Stimulated activated naive CD4-positive, alpha-beta T cell treated with Interleukin-2 at 50 U/mL for 16 hours (primary cell): ENCODE measurements around the gene RNF181.
"Not testable (repeated sequence)": the region's sequence is repeated elsewhere in the genome, so short reads cannot be mapped to it uniquely, and the experiment has no call there.

Experiments used
- DNase-seq: peaks from one replicate; lab custom pipeline; 2025; lab: John Stamatoyannopoulos, UW

Gene RNF181

DNA sequence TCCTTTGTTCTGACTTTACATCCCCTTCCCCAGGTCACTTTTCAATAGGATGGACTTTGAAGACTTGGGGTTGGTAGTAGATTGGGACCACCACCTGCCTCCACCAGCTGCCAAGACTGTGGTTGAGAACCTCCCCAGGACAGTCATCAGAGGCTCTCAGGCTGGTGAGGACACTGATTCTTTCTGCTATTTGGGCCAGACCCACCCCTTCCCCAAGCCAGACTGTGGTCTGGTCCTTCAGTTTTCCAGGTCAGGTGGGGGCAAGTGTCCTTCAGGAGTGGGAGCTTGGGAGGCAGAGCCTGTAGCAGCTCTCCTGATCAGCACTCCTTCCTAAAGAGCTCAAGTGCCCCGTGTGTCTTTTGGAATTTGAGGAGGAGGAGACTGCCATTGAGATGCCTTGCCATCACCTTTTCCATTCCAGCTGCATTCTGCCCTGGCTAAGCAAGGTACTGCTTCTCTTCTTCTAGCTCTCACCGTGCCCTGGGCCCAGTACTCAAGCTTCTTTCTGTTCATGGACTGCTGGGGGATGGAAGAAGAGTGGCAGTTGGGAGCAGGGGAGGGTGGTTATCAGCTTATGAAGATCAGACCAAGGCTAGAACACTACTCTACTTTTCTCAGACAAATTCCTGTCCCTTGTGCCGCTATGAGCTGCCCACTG lies 1.1 kb downstream of the RNF181 start:
- no peak for DNase-seq

- DNase-seq = no peak
Observed at GRCh38 chr2:85597241-85597640, 1.7 kb downstream of the RNF181 start.

DNA sequence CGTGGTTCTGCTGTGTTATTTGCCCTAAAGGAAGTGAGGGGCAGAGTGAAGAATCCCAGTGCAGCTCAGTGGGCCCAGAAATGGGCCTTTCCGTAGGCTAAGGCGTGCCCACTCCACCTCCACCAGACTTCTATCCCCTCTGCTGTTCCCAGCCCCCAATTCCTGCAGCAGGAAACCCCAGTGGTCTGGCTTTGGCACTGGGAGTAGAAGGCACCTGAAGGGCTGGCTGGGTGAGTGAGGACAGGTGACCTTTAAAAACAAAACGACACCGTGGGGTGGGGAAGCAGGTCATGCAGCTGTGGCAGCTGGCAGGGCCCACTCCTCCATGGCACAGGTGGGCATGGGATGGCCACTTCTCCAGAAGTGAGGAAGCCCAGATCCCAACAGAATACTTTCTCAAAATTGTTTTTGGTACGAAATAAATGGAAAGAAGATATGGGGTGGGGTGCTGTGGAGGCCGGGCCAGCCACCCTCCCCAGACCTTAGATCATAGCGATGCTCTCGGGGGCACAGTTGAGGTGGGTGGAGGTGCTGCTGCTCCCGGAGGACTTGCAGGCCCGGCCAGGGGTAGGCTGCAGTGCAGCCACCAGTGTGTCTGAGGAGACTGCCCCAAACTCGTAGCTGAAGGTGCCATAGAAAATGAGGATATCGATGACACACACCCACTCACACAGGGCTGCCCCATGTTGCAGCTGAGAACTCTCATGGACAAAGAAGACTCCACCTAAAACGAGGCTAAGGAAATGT lies 3.2 kb downstream of the RNF181 start:
- no peak for DNase-seq

DNA sequence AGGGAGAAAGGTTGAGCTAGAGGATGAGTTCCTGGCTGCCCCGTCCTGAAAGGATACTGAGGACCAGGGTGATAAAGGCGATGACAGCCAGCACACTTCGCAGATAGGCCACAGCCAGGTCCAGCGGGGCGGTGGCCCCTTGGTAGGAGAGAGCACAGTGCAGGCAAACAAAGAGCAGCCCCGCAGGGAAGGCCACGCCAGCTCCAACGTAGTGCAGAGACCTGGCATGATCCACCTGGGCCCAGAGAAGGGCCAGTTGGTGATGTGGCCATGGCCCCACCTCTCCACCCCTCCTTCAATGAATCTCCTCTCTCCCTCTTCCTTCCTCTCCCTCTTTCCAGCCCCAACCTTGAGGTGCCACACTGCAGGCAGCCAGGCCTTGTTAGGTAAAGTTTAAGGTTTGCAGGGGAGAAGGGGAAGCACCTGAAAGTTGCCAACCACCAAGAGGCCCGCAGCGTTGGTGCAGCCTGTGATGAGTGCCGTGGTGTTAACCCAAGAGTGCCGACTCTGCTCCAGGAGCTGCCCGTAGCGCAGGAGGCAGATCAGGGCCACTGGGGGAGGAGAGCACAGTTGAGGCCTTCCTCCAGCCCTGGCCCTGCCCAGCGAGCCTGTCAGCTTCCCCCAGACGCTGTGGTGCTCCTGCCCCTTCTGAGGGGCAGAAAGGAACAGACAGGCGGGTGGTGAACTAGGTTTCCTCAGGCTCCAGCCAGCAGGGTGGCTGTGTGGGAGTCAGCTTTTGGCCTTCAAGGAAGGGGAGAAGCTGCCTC lies 4.1 kb downstream of the RNF181 start:
- DNase-seq = no peak

DNA sequence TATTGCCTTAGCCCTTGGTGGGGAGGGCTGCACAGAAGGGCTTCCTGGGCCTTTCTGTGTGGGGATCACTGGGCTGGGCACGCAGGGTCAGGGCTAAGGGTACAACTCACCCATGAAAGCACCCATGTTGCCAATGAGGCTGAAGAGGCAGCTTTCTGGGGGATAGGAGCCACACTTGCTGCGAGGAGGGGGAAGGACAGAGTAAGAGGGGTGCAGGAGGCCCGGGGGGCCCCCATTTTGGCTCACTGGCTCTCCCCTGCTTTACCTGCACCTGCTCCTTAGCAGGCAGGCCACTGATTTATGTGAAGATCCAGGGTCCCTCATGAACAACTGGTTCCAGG lies 4.7 kb downstream of the RNF181 start:
- no peak for DNase-seq

GRCh38 chr2:85600951-85601770 lies 5.6 kb downstream of the RNF181 start:
- DNase-seq = no peak

GRCh38 chr2:85601771-85602475 lies 6.4 kb downstream of the RNF181 start:
- no peak for DNase-seq

GRCh38 chr2:85602476-85603234 lies 7.1 kb downstream of the RNF181 start, which contains the start of gene TMEM150A:
Gene TMEM150A (minus strand): TSS chr2:85602698. CDS start chr2:85601948, 750 bp downstream.
- peak; percentile 85 for DNase-seq

DNA sequence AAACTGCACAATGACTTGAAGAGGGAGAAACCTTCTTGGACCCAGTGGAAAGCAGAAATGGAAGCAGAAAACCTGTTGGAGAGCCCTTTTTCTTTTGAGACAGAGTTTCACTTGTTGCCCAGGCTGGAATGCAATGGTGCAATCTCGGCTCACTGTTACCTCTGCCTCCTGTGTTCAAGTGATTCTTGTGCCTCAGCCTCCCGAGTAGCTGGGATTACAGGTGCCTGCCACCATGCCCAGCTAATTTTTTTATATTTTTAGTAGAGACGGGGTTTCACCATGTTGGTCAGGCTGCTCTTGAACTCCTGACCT lies 8.5 kb downstream of the RNF181 start:
- not testable (repeated sequence) for DNase-seq

DNA sequence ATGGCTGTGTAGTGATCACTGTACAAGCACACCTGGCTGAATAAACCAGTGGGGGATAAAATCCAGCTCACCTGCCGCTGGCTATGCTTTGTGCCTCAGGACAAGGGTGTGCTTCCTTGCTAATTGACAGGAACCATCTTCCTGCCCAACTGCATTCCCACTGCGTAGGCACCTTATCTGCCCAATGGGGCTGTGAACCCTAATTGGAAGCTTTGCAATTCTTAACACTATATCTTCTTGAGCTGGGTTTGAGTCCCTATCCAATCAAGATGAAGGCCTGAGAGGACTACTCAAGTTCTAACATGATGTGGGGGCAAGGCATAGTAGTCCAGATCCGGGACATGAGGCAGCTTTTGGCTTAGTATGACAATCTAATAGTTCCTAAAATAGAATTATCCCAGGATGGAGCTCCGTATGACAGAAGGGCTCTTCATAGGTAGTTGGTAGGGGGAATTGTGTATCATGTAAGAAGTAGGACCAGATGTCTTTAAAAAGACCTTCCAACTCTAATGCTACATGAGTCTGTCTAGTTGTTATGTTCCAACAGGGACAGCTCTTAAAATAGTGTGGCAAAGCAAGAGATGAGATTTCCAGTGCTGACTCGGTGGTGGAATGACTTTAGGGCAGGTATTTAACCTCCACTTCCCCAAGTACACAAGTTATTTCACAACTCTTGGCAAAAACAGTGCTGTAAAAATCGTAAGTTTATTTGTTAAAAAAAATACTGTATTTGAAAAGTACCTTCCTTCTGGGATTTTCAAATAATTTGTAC lies 9.2 kb downstream of the RNF181 start:
- no peak for DNase-seq

DNA sequence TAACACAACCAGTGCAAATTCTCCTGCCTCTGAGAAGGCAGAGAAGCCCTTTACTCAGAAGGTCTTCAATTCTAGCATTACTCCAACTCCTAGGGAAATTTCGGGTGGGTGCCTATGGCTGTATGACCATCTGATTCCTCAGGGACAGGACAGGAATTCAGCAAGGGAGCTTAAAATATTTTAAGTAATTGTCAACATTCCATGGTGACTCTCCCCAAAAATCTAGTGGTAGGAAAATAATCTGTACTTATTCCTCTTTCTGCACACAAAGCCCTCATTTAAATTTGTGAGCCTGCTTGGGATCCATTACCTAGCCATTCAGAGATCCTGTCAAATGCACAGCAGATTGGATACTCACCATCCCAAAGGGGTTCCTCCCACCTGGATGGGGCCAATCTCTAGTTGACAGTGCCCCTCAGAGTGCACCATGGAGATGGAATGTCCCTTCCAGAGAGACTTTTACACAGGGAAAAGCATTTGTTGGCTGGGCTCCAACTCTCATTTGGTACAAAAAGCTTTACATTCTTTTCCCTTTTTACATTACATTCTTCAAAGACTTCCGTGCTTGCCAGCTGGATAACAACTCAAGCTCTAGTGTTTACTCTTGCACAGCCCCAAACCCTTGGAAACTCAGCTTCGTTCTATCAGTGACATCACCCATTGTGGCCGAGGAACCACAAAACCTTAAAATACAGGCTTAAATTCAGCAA lies 10.0 kb downstream of the RNF181 start:
- no peak for DNase-seq

DNA sequence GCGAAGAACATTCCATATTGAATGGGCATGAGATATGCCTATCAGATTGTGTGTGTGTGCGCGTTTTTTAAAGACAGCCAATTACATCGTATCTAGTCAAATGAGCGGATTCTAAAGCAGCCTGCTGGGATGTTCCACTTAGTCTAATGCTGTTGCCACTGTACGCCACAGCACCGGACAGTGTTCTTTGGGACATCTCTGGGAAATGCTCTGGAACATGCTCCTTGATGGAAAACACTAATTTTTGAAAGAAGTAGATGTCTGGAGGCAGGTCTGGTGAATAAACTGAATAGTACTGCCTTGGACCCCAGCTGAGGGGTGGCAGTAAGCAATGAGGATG lies 10.5 kb downstream of the RNF181 start:
- DNase-seq = no peak

GRCh38 chr2:85607268-85608215 lies 12.0 kb downstream of the RNF181 start:
- DNase-seq = no peak

DNA sequence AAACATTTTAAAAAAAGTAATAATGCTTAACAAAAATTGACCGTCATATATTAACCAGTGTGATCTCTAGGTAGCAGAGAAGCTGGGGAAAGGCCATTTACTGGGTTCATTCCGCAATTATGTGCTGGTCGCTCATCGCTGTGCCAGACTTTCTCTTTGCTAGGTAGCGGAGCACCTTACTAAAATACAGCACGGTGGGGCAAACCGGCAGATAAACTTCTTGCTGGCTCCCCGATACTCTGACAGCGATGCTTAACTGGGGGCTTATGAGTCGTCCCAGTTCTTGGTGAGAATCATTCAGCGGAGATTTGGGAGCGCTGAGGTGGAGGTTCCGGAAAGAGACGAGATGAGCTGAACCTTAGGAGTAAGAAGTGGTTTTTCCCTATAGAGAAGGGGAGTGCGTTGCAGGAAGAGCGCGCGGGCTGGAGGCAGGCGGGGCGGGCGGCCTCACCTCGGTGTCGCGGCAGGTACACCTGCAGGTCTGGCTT lies 15.7 kb downstream of the RNF181 start:
- no peak for DNase-seq

- peak; percentile 87 for DNase-seq
Observed at GRCh38 chr2:85611705-85612587, 16.4 kb downstream of the RNF181 start, which contains the start of gene C2orf68. Gene C2orf68 (minus strand): TSS chr2:85612066. CDS start chr2:85611984, 82 bp downstream.

DNA sequence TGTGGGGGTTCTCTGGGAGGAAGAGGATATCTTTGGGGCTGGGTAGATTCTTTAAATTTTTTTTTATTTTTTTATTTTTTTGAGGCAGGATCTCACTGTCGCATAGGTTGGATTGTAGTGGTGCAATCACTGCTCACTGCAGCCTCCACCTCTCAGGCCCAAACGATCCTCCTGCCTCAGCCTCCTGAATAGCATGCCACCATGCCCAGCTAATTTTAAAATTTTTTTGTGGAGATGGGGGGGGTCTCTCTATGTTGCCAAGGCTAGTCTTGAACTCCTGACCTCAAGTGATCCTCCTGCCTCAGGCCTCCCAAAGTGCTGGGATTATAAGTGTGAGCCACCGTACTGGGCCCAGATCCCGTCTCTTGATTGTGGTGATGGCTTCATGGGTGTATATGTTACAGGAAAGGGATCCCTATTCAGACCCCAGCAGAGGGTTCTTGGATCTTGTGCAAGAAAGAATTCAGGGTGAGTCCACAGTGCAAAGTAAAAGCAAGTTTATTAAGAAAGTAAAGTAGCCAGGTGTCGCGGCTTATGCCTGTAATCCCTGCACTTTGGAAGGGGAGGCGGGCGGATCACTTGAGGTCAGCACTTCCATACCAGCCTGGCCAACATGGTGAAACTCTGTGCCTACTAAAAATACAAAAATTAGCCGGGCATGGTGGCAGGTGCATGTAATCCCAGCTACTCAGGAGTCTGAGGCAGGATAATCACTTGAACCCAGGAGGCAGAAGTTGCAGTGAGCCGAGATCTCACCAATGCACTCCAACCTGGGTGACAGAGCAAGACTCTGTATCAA lies 18.4 kb downstream of the RNF181 start:
- no peak for DNase-seq
